ENCODE data around the gene CCNJL. TPM values are rescaled to one million over a fixed set of nuclear protein-coding genes. Genes with fewer than 3 reads are reported as not detected.

The CCNJL gene
- total and polyA plus RNA-seq, 7 donors, result 0.16 to 18.7 (median 4.7) TPM

DNA sequence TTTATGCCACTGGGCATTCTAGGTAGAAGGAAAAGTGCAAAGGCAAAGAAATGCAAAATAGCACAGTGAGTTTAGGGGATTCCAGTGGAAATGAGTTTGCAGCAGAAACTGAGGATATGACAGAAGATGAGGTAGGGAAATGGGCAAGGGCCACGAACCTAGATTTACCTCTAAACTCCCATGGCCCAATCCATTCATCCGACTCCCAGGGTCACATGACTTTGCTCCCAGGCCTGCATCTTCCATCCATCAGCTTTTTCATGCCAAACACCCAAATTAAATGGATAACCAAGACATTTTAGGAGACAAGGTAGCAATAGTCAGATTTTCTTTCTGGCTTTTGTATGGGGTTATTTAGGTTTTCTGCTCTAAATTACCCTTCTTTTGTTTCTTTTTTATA is 105.3 kb downstream of the CCNJL start:
- 83 to 88% methylated on average over 2 of the region's 2 CpGs for WGBS, 2 donors
- Histone ChIP-seq H3K27ac (no peak overlapping the region), H3K27me3 (no peaks in the 10 kb centered on the region), H3K4me1 (no peaks in the 10 kb centered on the region), H3K36me3 (no peaks in the 10 kb centered on the region), H3K4me3 (no peak overlapping the region), H3K9me3 (no peaks in the 10 kb centered on the region)
- intact Hi-C loops (cut with DNase I), result no loop called here
- no peak for TF ChIP-seq POLR2AphosphoS5 (IDR thresholded peaks at IDR 0.05)
- TF ChIP-seq, protein P1, sequence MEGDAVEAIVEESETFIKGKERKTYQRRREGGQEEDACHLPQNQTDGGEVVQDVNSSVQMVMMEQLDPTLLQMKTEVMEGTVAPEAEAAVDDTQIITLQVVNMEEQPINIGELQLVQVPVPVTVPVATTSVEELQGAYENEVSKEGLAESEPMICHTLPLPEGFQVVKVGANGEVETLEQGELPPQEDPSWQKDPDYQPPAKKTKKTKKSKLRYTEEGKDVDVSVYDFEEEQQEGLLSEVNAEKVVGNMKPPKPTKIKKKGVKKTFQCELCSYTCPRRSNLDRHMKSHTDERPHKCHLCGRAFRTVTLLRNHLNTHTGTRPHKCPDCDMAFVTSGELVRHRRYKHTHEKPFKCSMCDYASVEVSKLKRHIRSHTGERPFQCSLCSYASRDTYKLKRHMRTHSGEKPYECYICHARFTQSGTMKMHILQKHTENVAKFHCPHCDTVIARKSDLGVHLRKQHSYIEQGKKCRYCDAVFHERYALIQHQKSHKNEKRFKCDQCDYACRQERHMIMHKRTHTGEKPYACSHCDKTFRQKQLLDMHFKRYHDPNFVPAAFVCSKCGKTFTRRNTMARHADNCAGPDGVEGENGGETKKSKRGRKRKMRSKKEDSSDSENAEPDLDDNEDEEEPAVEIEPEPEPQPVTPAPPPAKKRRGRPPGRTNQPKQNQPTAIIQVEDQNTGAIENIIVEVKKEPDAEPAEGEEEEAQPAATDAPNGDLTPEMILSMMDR (IDR thresholded peaks at IDR 0.05), result no peak
- TF ChIP-seq POLR2A (IDR thresholded peaks at IDR 0.05), result no peak
- no peak for TF ChIP-seq EP300 (IDR thresholded peaks at IDR 0.05)
- no peak for DNase-seq

Small RNA genes within 50 kb of the gene (small RNA-seq; reads per million reads assigned to genes)
- gene AC112191.3, result 0 reads per million in 3 donors

Other genes starting within 250 kb of the CCNJL start
- gene PWWP2A, start 193.1 kb downstream of the CCNJL start, total RNA-seq, result 10 to 100 TPM; 24.8 to 33.2 (median 29.1) TPM
- gene PWWP2A, start 193.1 kb downstream of the CCNJL start, polyA plus RNA-seq, result 10 to 100 TPM in 1 of 3 donors, 1 to 10 TPM in 2; 9.0 to 12.2 (median 9.7) TPM
- gene FABP6, start 83.1 kb downstream of the CCNJL start, total RNA-seq, result 1 to 10 TPM in 1 of 4 donors, not detected in 3; 1.4 TPM
- 1 to 10 TPM in 1 of 3 donors, under 1 TPM in 1, not detected in 1; 0.50 to 2.1 TPM for gene FABP6, start 83.1 kb downstream of the CCNJL start, polyA plus RNA-seq
- 1 to 10 TPM in 3 of 4 donors, under 1 TPM in 1; 0.95 to 2.5 (median 1.5) TPM for gene C1QTNF2, start 58.1 kb upstream of the CCNJL start, total RNA-seq
- under 1 TPM in 1 of 3 donors, not detected in 2; 0.85 TPM for gene C1QTNF2, start 58.1 kb upstream of the CCNJL start, polyA plus RNA-seq
- gene FAM200C, start 87.5 kb upstream of the CCNJL start, total RNA-seq, result 10 to 100 TPM in 1 of 4 donors, 1 to 10 TPM in 3; 4.3 to 12.3 (median 8.1) TPM
- 1 to 10 TPM in 2 of 3 donors, under 1 TPM in 1; 0.92 to 1.4 (median 1.2) TPM for gene FAM200C, start 87.5 kb upstream of the CCNJL start, polyA plus RNA-seq
- 10 to 100 TPM; 22.4 to 80.3 (median 65.6) TPM for gene SLU7, start 106.5 kb upstream of the CCNJL start, total RNA-seq
- gene SLU7, start 106.5 kb upstream of the CCNJL start, polyA plus RNA-seq, result 10 to 100 TPM; 27.8 to 44.4 (median 37.9) TPM
- 10 to 100 TPM in 1 of 4 donors, 1 to 10 TPM in 3; 1.8 to 11.9 (median 4.7) TPM for gene PTTG1, start 109.3 kb upstream of the CCNJL start, total RNA-seq
- 10 to 100 TPM; 15.0 to 93.8 (median 30.7) TPM for gene PTTG1, start 109.3 kb upstream of the CCNJL start, polyA plus RNA-seq

Data from sigmoid colon (tissue), 7 donors.